Measurements from ENCODE around the gene ATP6V1C2. TPM values are rescaled to one million over a fixed set of nuclear protein-coding genes. Genes with fewer than 3 reads are reported as not detected.
"Not testable (repeated sequence)": the region's sequence is repeated elsewhere in the genome, so short reads cannot be mapped to it uniquely, and the experiment has no call there.

ATP6V1C2 gene
- total and polyA plus RNA-seq, 2 donors from 2014 or later: 4.2 to 38.0 TPM

- no peak overlapping the region for H3K27ac ChIP-seq (ENCODE audit: low read depth in 2 of 2, low read length in 2 of 2)
- no peaks in the 10 kb centered on the region for H3K9me3 ChIP-seq (ENCODE audit: control insufficient read depth in 2 of 3, insufficient read depth in 1 of 3, low read length in 3 of 3)
- intact Hi-C loops (cut with DNase I): no loop called here
- H3K36me3 ChIP-seq (ENCODE audit: control insufficient read depth in 2 of 3, insufficient read depth in 3 of 3, low read length in 3 of 3): peaks cover 4 to 30% (median 23%) of the 10 kb centered on the region in 3 donors
- FAIRE-seq (no peak), DNase-seq (no peak)
- no peak overlapping the region for H3K9ac ChIP-seq (ENCODE audit: low read length in 3 of 3)
- H3K4me1 ChIP-seq (ENCODE audit: control insufficient read depth in 2 of 3, insufficient read depth in 2 of 3, low read depth in 1 of 3, low read length in 3 of 3): peaks cover 0 to 10% (median 4%) of the 10 kb centered on the region in 3 donors
- H3K27me3 ChIP-seq (ENCODE audit: control insufficient read depth, insufficient read depth, low read length): no peaks in the 10 kb centered on the region
- no peak overlapping the region for H3K4me3 ChIP-seq (ENCODE audit: low read length in 3 of 3)
- TF ChIP-seq CTCF (IDR thresholded peaks at IDR 0.05; ENCODE audit: borderline replicate concordance, extremely low read depth, insufficient read depth): no peak
These were observed 59.0 kb downstream of the ATP6V1C2 start for GRCh38 chr2:10780491-10780820.

GRCh38 chr2:10780821-10781220 lies 59.4 kb downstream of the ATP6V1C2 start:
- H3K4me1 ChIP-seq (ENCODE audit: control insufficient read depth in 2 of 3, insufficient read depth in 2 of 3, low read depth in 1 of 3, low read length in 3 of 3); H3K27ac ChIP-seq (ENCODE audit: low read depth in 2 of 2, low read length in 2 of 2); DNase-seq; H3K27me3 ChIP-seq (ENCODE audit: control insufficient read depth, insufficient read depth, low read length); H3K4me3 ChIP-seq (ENCODE audit: low read length in 3 of 3); H3K9ac ChIP-seq (ENCODE audit: low read length in 3 of 3); intact Hi-C loops (cut with DNase I); FAIRE-seq; H3K9me3 ChIP-seq (ENCODE audit: control insufficient read depth in 2 of 3, insufficient read depth in 1 of 3, low read length in 3 of 3): not testable (repeated sequence)
- peaks cover 4 to 30% (median 23%) of the 10 kb centered on the region in 3 donors for H3K36me3 ChIP-seq (ENCODE audit: control insufficient read depth in 2 of 3, insufficient read depth in 3 of 3, low read length in 3 of 3)

GRCh38 chr2:10781746-10782145 lies 60.3 kb downstream of the ATP6V1C2 start:
- intact Hi-C loops (cut with DNase I): no loop called here
- Histone ChIP-seq H3K4me3 (ENCODE audit: low read length in 3 of 3) (no peak overlapping the region), H3K36me3 (ENCODE audit: control insufficient read depth in 2 of 3, insufficient read depth in 3 of 3, low read length in 3 of 3) (peaks cover 6 to 35% (median 25%) of the 10 kb centered on the region in 3 donors), H3K27ac (ENCODE audit: low read depth in 2 of 2, low read length in 2 of 2) (no peak overlapping the region), H3K4me1 (ENCODE audit: control insufficient read depth in 2 of 3, insufficient read depth in 2 of 3, low read depth in 1 of 3, low read length in 3 of 3) (peaks cover 0 to 10% (median 4%) of the 10 kb centered on the region in 3 donors), H3K27me3 (ENCODE audit: control insufficient read depth, insufficient read depth, low read length) (no peaks in the 10 kb centered on the region), H3K9me3 (ENCODE audit: control insufficient read depth in 2 of 3, insufficient read depth in 1 of 3, low read length in 3 of 3) (no peaks in the 10 kb centered on the region), H3K9ac (ENCODE audit: low read length in 3 of 3) (no peak overlapping the region)
- TF ChIP-seq CTCF (IDR thresholded peaks at IDR 0.05; ENCODE audit: borderline replicate concordance, extremely low read depth, insufficient read depth): no peak
- FAIRE-seq: no peak
- no peak for DNase-seq

GRCh38 chr2:10783421-10783820 lies 62.0 kb downstream of the ATP6V1C2 start:
- no peak for DNase-seq
- TF ChIP-seq CTCF (IDR thresholded peaks at IDR 0.05; ENCODE audit: borderline replicate concordance, extremely low read depth, insufficient read depth): no peak
- H3K36me3 ChIP-seq (ENCODE audit: control insufficient read depth in 2 of 3, insufficient read depth in 3 of 3, low read length in 3 of 3): peaks cover 12 to 46% (median 30%) of the 10 kb centered on the region in 3 donors
- no peak overlapping the region for H3K9ac ChIP-seq (ENCODE audit: low read length in 3 of 3)
- no peak overlapping the region for H3K4me3 ChIP-seq (ENCODE audit: low read length in 3 of 3)
- no peaks in the 10 kb centered on the region for H3K9me3 ChIP-seq (ENCODE audit: control insufficient read depth in 2 of 3, insufficient read depth in 1 of 3, low read length in 3 of 3)
- intact Hi-C loops (cut with DNase I): no loop called here
- no peak for FAIRE-seq
- H3K4me1 ChIP-seq (ENCODE audit: control insufficient read depth in 2 of 3, insufficient read depth in 2 of 3, low read depth in 1 of 3, low read length in 3 of 3): peaks cover 0 to 10% (median 4%) of the 10 kb centered on the region in 3 donors
- no peak overlapping the region for H3K27ac ChIP-seq (ENCODE audit: low read depth in 2 of 2, low read length in 2 of 2)
- H3K27me3 ChIP-seq (ENCODE audit: control insufficient read depth, insufficient read depth, low read length): no peaks in the 10 kb centered on the region

Data from kidney (tissue), 14 donors.